GM12874 (cell line): ENCODE results near the gene AKR1D1.

Source experiments
- CTCF ChIP-seq: IDR thresholded peaks from 2 replicates; pipeline ENCODE4 v1.5.1; 2011; ENCODE audit warnings: low read depth, mild to moderate bottlenecking, control low read depth, low read length, moderate library complexity; ENCODE audit not compliant: insufficient read depth

The AKR1D1 gene

DNA sequence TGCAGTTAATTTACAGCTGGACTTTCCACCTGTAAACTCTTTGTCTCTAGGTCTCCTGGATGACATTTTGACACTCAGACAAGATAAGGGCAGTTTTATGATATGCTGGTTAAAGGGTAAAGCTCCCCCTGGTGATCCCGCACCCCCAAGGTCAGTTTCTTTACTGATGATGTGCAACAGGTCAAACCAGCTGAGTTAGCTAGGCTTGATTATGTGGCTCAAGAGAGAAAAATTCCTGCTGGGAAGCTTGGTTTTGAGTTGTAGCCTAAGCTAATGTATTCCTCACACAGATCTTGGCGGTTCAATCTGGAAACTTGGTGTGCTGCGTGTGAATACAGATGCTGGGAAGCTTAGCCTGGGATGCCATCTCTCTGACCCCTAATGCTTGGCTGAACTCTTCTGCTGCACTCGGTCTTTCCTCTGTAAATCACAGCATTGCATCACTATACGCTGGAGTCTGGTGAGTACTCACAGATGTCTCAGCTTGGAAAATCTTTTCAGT is 11.4 kb upstream of the AKR1D1 start:
- no peak for TF ChIP-seq CTCF

- TF ChIP-seq CTCF = no peak
Observed at GRCh38 chr7:138065827-138066226, 10.4 kb upstream of the AKR1D1 start.

DNA sequence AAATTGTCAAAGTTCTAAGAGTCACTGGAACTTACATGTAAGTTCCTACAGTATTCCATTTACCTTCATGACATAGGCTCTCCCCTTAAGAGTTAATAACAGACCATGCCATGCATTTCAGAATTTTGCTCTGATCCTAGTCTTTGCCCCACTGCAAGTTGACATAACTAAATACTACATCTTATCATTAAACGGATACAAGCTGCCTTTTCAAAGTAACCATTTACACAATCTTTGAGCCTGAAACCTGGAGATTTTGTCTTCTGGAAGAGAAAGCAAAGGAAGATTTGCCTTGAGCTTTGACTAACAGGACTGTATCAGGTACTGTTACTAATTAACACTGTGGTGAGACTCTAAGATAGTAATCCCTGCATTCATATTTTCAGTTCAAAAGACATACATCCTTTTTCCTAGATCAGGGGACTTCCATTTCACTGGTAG is 9.3 kb upstream of the AKR1D1 start:
- TF ChIP-seq CTCF = no peak

GRCh38 chr7:138067774-138068173 is 8.5 kb upstream of the AKR1D1 start:
- TF ChIP-seq CTCF = no peak

DNA sequence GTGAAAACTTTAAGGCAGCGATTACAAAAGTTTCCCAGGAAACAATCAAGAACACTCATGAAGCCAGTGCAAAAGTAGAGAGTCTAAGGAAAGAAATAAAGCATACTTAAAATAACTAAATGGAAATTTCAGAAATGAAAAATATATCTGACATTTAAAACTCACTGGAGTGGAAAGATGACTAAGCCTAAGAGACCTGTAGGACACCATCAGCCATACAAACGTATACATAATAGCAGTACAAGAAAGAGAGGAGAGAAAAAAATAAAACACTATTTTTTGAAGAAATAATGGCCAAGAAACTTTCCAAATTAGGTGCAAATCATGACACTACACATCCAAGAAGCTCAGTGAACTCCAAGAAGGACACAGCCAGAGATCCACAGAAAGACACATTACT is 5.4 kb upstream of the AKR1D1 start:
- TF ChIP-seq CTCF = no peak

GRCh38 chr7:138072726-138073125 is 3.5 kb upstream of the AKR1D1 start:
- TF ChIP-seq CTCF = no peak

GRCh38 chr7:138074121-138074520 is 2.1 kb upstream of the AKR1D1 start:
- no peak for TF ChIP-seq CTCF

DNA sequence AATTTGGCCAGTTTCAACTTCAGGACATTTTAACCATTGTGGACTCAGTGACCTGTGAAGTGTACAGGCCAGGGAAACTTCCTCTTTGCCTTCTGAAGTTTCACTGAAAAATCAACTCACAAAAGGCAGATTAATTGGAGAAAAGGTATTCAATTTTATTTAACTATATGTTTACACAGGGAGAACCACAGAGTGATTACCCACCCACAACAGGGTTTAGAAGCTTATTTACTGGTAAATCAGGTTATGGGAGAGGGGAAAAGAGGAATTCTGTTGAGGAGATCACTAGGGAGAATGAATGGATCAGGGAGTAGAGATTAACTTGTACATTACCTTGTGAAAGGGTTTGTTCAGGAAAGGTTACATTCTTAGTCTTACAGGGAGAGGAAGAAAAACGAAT is 1.7 kb upstream of the AKR1D1 start:
- TF ChIP-seq CTCF = no peak
